ENCODE results near the gene TMEM108.
"Not testable (repeated sequence)": the region's sequence is repeated elsewhere in the genome, so short reads cannot be mapped to it uniquely, and the experiment has no call there.

The TMEM108 gene

GRCh38 chr3:133038089-133038730 is at the start of gene TMEM108:
Gene TMEM108, plus strand, starts transcription at chr3:133038391.
- peak; percentile 33 for DNase-seq (ENCODE audit: low read depth, low spot score)

GRCh38 chr3:132995971-132996370 is 42.2 kb upstream of the TMEM108 start:
- no peak for DNase-seq (ENCODE audit: low read depth, low spot score)

GRCh38 chr3:132997404-132998185 is 40.6 kb upstream of the TMEM108 start:
- DNase-seq (ENCODE audit: low read depth, low spot score), result no peak

GRCh38 chr3:133005032-133005431 is 33.2 kb upstream of the TMEM108 start:
- DNase-seq (ENCODE audit: low read depth, low spot score), result not testable (repeated sequence)

- no peak for DNase-seq (ENCODE audit: low read depth, low spot score)
Observed at GRCh38 chr3:133007601-133008000, 30.6 kb upstream of the TMEM108 start.

GRCh38 chr3:133014325-133014724 is 23.9 kb upstream of the TMEM108 start:
- no peak for DNase-seq (ENCODE audit: low read depth, low spot score)

GRCh38 chr3:133015573-133015972 is 22.6 kb upstream of the TMEM108 start:
- not testable (repeated sequence) for DNase-seq (ENCODE audit: low read depth, low spot score)

- DNase-seq (ENCODE audit: low read depth, low spot score), result no peak
Observed at GRCh38 chr3:133016838-133017309, 21.3 kb upstream of the TMEM108 start.

GRCh38 chr3:133018921-133019320 is 19.3 kb upstream of the TMEM108 start:
- no peak for DNase-seq (ENCODE audit: low read depth, low spot score)

GRCh38 chr3:133021206-133021605 is 17.0 kb upstream of the TMEM108 start:
- DNase-seq (ENCODE audit: low read depth, low spot score), result no peak

GRCh38 chr3:133023362-133023761 is 14.8 kb upstream of the TMEM108 start:
- DNase-seq (ENCODE audit: low read depth, low spot score), result no peak

GRCh38 chr3:133025546-133025945 is 12.6 kb upstream of the TMEM108 start:
- no peak for DNase-seq (ENCODE audit: low read depth, low spot score)

GRCh38 chr3:133032301-133032700 is 5.9 kb upstream of the TMEM108 start:
- DNase-seq (ENCODE audit: low read depth, low spot score), result no peak

GRCh38 chr3:133037436-133037835 is 755 bp upstream of the TMEM108 start:
- DNase-seq (ENCODE audit: low read depth, low spot score), result no peak

GRCh38 chr3:133038731-133039375 is 662 bp downstream of the TMEM108 start:
- DNase-seq (ENCODE audit: low read depth, low spot score), result no peak

- peak; percentile 64 for DNase-seq (ENCODE audit: low read depth, low spot score)
Observed at GRCh38 chr3:133040696-133041523, 2.7 kb downstream of the TMEM108 start.

- no peak for DNase-seq (ENCODE audit: low read depth, low spot score)
Observed at GRCh38 chr3:133041524-133041829, 3.3 kb downstream of the TMEM108 start.

GRCh38 chr3:133042778-133043177 is 4.6 kb downstream of the TMEM108 start:
- DNase-seq (ENCODE audit: low read depth, low spot score), result no peak

GRCh38 chr3:133047980-133048379 is 9.8 kb downstream of the TMEM108 start:
- DNase-seq (ENCODE audit: low read depth, low spot score), result no peak

- DNase-seq (ENCODE audit: low read depth, low spot score), result no peak
Observed at GRCh38 chr3:133049491-133049890, 11.3 kb downstream of the TMEM108 start.

GRCh38 chr3:133050891-133051290 is 12.7 kb downstream of the TMEM108 start:
- no peak for DNase-seq (ENCODE audit: low read depth, low spot score)

GRCh38 chr3:133053532-133053931 is 15.3 kb downstream of the TMEM108 start:
- DNase-seq (ENCODE audit: low read depth, low spot score), result no peak
